Spinal cord (tissue), 10 donors: ENCODE measurements around the gene CD34. TPM values are rescaled to one million over a fixed set of nuclear protein-coding genes. Genes with fewer than 3 reads are reported as not detected.
"Not testable (repeated sequence)": the region's sequence is repeated elsewhere in the genome, so short reads cannot be mapped to it uniquely, and the experiment has no call there.

ENCODE experiments used
- DNase-seq, 6 donors: peaks; one replicate each; pipeline versions ENCODE4 v3.0.0 to v3.0.0-alpha.2; 2013 to 2015; ENCODE audit warnings: low spot score in 6 of 6, low read depth in 4 of 6
- H3K27ac ChIP-seq: one replicate; pipeline ENCODE4 v1.5.1; 2013; ENCODE audit warnings: low read depth, low read length, control low read depth
- H3K27me3 ChIP-seq: one replicate; pipeline ENCODE4 v1.6.1; 2013; ENCODE audit warnings: low read length; ENCODE audit not compliant: control insufficient read depth, insufficient read depth
- H3K36me3 ChIP-seq: one replicate; pipeline ENCODE4 v1.6.1; 2013; ENCODE audit warnings: low read length; ENCODE audit not compliant: control insufficient read depth, insufficient read depth
- H3K4me1 ChIP-seq: one replicate; pipeline ENCODE4 v1.6.1; 2013; ENCODE audit warnings: low read length; ENCODE audit not compliant: control insufficient read depth, insufficient read depth
- H3K4me3 ChIP-seq: one replicate; pipeline ENCODE4 v1.5.1; 2013; ENCODE audit warnings: low read depth, low read length, control low read depth
- H3K9me3 ChIP-seq: one replicate; pipeline ENCODE4 v1.6.1; 2013; ENCODE audit warnings: low read length; ENCODE audit not compliant: control insufficient read depth, insufficient read depth
- WGBS: methylation state at CpG from one replicate; pipeline ENCODE4 v1.1.5; 2013; ENCODE audit warnings: missing lambda C conversion rate; ENCODE audit not compliant: insufficient coverage; 5-methylcytosine and 5-hydroxymethylcytosine counted together
- polyA plus RNA-seq, 2 donors: library from polyadenylated mRNA; unstranded; fragments of 120-200 nt; gene quantifications; one replicate each; pipeline ENCODE4 v1.2.1, GENCODE V29; 2013; ENCODE audit not compliant: insufficient read length in 2 of 2
- total RNA-seq, 2 donors: library from RNA; depleted of rRNA in 1 of 2; stranded (reverse); fragments of 120-200 nt in 1 of 2; fragments of >200 nt in 1 of 2; gene quantifications; one replicate each; pipeline versions ENCODE4 v1.2.3 to v1.2.4, GENCODE V29; 2013 to 2014
- donor health status: healthy.

CD34 gene
- total and polyA plus RNA-seq, 4 donors = 10.5 to 33.1 (median 20.7) TPM

- Histone ChIP-seq H3K27ac (no peak overlapping the region), H3K36me3 (no peaks in the 10 kb centered on the region), H3K9me3 (peaks cover 3% of the 10 kb centered on the region), H3K27me3 (no peaks in the 10 kb centered on the region), H3K4me1 (no peaks in the 10 kb centered on the region), H3K4me3 (no peak overlapping the region)
- WGBS = 14% methylated on average over 1 of the region's 1 CpG
- no peak for DNase-seq
Measured at GRCh38 chr1:207935166-207935583, 24.2 kb upstream of the CD34 start.

DNA sequence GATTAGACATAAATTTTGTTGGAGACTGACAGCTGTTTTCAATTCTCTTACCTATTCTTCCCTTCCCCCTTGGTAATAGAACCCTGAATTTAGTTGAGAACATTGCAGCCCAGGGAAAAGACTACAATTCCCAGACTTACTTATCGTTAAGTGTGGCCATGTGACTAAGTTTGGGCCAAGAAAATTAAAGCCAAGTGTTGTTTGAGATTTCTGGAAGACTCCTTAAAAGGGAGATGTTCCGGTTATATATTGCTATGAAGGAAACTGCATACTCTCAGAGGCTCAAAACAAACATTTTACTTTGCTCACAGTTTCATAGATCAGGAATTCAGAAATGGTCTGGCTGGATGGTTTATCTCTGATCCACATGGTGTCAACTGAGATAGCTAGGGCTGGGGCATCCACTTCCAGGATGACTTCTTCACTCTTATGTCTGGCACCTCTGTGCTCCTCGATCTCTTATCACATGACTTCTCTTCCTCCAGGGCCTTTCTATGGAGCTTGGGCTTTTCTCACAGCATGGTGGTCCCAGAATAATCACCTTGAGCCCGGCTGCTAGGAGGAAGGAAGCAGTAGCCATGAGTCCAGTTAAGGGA, 22.4 kb upstream of the CD34 start:
- Histone ChIP-seq H3K4me1 (no peaks in the 10 kb centered on the region), H3K36me3 (no peaks in the 10 kb centered on the region), H3K9me3 (peaks cover 3% of the 10 kb centered on the region), H3K4me3 (no peak overlapping the region), H3K27ac (no peak overlapping the region), H3K27me3 (no peaks in the 10 kb centered on the region)
- DNase-seq = no peak
- whole genome bisulfite sequencing = no CpG with 5 or more reads among the region's 4 CpGs

GRCh38 chr1:207926984-207927383, 16.1 kb upstream of the CD34 start:
- 100% methylated on average over 1 of the region's 1 CpG for WGBS
- no peaks in the 10 kb centered on the region for H3K27me3 ChIP-seq
- no peak for DNase-seq
- H3K27ac ChIP-seq = no peak overlapping the region
- peaks cover 8% of the 10 kb centered on the region for H3K4me1 ChIP-seq
- no peaks in the 10 kb centered on the region for H3K36me3 ChIP-seq
- peaks cover 3% of the 10 kb centered on the region for H3K9me3 ChIP-seq
- H3K4me3 ChIP-seq = no peak overlapping the region

DNA sequence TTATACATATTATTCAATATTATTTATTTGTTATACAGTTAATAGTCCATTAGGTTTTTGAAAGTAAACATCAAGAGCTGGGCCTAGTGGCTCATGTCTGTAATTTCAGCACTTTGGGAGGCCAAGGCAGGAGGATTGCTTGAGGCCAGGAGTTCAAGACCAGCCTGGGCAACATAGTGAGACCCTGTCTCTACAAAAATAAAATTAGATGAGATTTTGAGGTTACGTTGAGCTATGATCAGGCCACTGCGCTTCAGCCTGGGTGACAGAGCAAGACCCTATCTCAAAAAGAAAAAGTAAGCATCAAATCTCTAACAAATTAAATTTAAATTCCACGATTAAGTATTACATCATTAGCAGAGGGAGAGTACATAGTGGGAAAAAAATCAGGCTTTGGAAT, 15.0 kb upstream of the CD34 start:
- WGBS = no CpG with 5 or more reads among the region's 3 CpGs
- not testable (repeated sequence) for H3K36me3 ChIP-seq, H3K27me3 ChIP-seq, H3K4me1 ChIP-seq, H3K27ac ChIP-seq, H3K9me3 ChIP-seq, DNase-seq, H3K4me3 ChIP-seq

DNA sequence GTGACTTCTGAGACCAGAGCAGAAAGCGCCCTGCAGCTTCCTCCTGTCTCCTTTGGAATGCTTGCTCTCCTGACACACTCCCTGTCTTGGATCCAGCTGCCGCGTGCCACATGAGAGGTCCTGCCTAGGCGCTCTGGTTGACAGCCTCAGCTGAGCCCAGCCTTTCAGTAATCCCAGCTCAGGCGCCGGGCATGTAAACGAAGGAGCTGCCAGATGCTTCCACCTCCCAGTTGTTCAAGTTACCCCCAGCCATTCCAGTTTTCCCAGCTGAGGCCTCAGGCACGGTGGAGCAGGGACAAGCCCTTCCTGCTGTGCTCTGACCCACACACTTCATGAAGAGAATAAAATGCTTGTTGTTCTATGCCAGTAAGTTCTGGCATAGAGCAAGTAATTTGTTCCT, 14.3 kb upstream of the CD34 start:
- H3K27ac ChIP-seq = peak overlapping the region; percentile 33
- no peak overlapping the region for H3K4me3 ChIP-seq
- peak in 2 of 6 donors; percentile 46 to 48 for DNase-seq
- no peaks in the 10 kb centered on the region for H3K36me3 ChIP-seq
- H3K27me3 ChIP-seq = no peaks in the 10 kb centered on the region
- H3K9me3 ChIP-seq = no peaks in the 10 kb centered on the region
- peaks cover 8% of the 10 kb centered on the region for H3K4me1 ChIP-seq
- WGBS = 28% methylated on average over 7 of the region's 8 CpGs

DNA sequence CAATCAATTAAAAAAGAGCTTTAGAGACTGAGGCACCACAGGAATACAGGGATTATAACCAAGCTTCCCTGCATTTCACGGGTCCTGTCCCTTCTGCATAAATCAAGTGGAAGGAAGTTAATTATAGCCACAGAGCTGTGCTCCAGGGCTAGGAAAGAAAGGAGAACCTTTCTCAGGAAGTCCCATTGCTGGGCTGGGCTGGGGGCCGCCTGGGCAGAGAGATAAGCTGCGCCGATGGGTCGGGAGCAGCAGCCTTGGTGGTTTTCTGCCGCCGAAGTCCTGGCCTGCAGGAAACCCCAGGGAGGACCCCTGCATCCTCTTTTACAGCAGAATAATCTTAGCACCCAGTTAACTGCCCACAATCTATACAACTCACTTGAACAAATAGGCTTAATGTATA, 12.6 kb upstream of the CD34 start:
- Histone ChIP-seq H3K9me3 (no peaks in the 10 kb centered on the region), H3K4me3 (no peak overlapping the region), H3K4me1 (peaks cover 8% of the 10 kb centered on the region), H3K27me3 (no peaks in the 10 kb centered on the region), H3K27ac (no peak overlapping the region), H3K36me3 (no peaks in the 10 kb centered on the region)
- DNase-seq = no peak
- WGBS = 42% methylated on average over 5 of the region's 7 CpGs

DNA sequence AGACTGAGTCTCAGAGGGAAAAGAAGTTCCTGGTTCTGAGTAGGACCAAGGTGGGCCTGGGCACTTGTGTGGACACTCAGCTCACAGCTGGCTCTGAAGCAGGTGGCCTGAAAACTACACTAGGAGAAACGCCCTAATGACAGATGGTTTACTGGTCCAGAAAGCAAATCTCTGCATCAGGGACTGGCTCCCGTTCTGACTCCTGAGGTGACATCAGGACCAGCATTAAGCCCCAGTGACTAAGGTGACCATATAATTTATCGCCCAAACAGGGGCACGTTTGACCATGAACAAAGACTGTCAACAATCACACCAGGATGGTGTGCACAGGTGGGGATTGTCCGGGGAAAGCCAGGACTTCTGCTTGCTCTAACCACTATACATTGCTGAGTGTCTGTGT, 12.2 kb upstream of the CD34 start:
- Histone ChIP-seq H3K27me3 (no peaks in the 10 kb centered on the region), H3K4me1 (peaks cover 8% of the 10 kb centered on the region), H3K36me3 (no peaks in the 10 kb centered on the region), H3K27ac (peak overlapping the region; percentile 22), H3K9me3 (no peaks in the 10 kb centered on the region), H3K4me3 (no peak overlapping the region)
- DNase-seq = no peak
- 81% methylated on average over 4 of the region's 5 CpGs for WGBS

- WGBS = 66% methylated on average over 8 of the region's 8 CpGs
Measured at GRCh38 chr1:207922554-207922953, 11.6 kb upstream of the CD34 start.

GRCh38 chr1:207921321-207921720, 10.4 kb upstream of the CD34 start:
- H3K9me3 ChIP-seq = no peaks in the 10 kb centered on the region
- no peak overlapping the region for H3K4me3 ChIP-seq
- WGBS = 83% methylated on average over 2 of the region's 3 CpGs
- no peaks in the 10 kb centered on the region for H3K36me3 ChIP-seq
- no peaks in the 10 kb centered on the region for H3K27me3 ChIP-seq
- H3K27ac ChIP-seq = no peak overlapping the region
- no peak for DNase-seq
- H3K4me1 ChIP-seq = peaks cover 8% of the 10 kb centered on the region

More at GRCh38 chr1:207922554-207922953, 11.6 kb upstream of the CD34 start:
- peak overlapping the region; percentile 22 for H3K27ac ChIP-seq
- H3K36me3 ChIP-seq = no peaks in the 10 kb centered on the region
- H3K4me3 ChIP-seq = no peak overlapping the region
- no peaks in the 10 kb centered on the region for H3K27me3 ChIP-seq
- no peaks in the 10 kb centered on the region for H3K9me3 ChIP-seq
- peaks cover 8% of the 10 kb centered on the region for H3K4me1 ChIP-seq
- DNase-seq = no peak

DNA sequence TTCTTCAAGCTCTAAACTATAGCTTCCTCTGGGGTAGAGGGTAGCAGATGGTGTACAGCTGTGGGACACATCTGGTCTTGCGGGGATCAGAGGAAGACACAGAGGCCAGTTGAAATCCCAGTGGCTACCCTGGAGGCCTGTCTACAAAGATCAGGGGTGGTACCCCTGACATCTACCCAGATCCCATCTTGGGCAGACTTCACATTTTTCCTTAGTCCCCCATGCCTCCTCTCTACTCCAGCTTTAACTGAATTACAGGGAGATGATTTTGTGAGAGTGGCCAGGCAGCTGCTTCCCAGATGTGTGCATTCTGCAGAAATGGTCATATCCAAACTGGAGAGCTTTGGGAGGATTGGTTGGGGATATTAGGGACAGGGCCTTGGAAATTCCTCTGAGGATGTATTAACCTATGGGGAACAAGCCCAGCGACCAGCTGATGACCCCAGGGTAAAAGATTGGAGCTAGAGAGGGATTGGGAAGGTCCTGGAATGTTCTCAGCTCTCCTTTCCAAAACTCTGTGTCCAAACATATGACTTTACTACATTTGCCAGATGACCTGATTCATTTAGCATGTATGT, 9.6 kb upstream of the CD34 start:
- Histone ChIP-seq H3K4me3 (no peak overlapping the region), H3K27ac (no peak overlapping the region), H3K4me1 (peaks cover 8% of the 10 kb centered on the region), H3K36me3 (no peaks in the 10 kb centered on the region), H3K27me3 (no peaks in the 10 kb centered on the region), H3K9me3 (no peaks in the 10 kb centered on the region)
- WGBS = no CpG with 5 or more reads among the region's 2 CpGs
- DNase-seq = no peak
